SW 1271 (cell line): ENCODE measurements around the gene DNAJB12.
"Not testable (repeated sequence)": the region's sequence is repeated elsewhere in the genome, so short reads cannot be mapped to it uniquely, and the experiment has no call there.

Experiments
- DNase-seq, 2 experiments: peaks; one replicate each; lab custom pipeline; 2025; lab: John Stamatoyannopoulos, UW

The DNAJB12 gene

GRCh38 chr10:72354356-72355213 lies at the start of gene DNAJB12:
TSS of gene DNAJB12 (minus strand) at chr10:72354919. CDS start at chr10:72354897, 22 bp downstream.
- peak; percentile 79 to 94 for DNase-seq

GRCh38 chr10:72395581-72395980 lies 40.9 kb upstream of the DNAJB12 start:
- DNase-seq, result not testable (repeated sequence)

- DNase-seq, result no peak
Measured at GRCh38 chr10:72392571-72392970, 37.9 kb upstream of the DNAJB12 start.

- DNase-seq, result no peak
Measured at GRCh38 chr10:72390764-72391163, 36.0 kb upstream of the DNAJB12 start.

- DNase-seq, result no peak
Measured at GRCh38 chr10:72389716-72390115, 35.0 kb upstream of the DNAJB12 start.

GRCh38 chr10:72389014-72389413 lies 34.3 kb upstream of the DNAJB12 start:
- DNase-seq, result no peak

GRCh38 chr10:72388062-72388461 lies 33.3 kb upstream of the DNAJB12 start:
- no peak for DNase-seq

- DNase-seq, result no peak
Measured at GRCh38 chr10:72386916-72387586, 32.3 kb upstream of the DNAJB12 start.

GRCh38 chr10:72385724-72386123 lies 31.0 kb upstream of the DNAJB12 start:
- DNase-seq, result no peak

GRCh38 chr10:72384982-72385381 lies 30.3 kb upstream of the DNAJB12 start:
- DNase-seq, result not testable (repeated sequence)

GRCh38 chr10:72379776-72380175 lies 25.1 kb upstream of the DNAJB12 start:
- DNase-seq, result no peak

GRCh38 chr10:72379062-72379461 lies 24.3 kb upstream of the DNAJB12 start:
- no peak for DNase-seq

- DNase-seq, result peak in 1 of 2 experiments; percentile 7
Measured at GRCh38 chr10:72375585-72375984, 20.9 kb upstream of the DNAJB12 start.

- no peak for DNase-seq
Measured at GRCh38 chr10:72375173-72375572, 20.5 kb upstream of the DNAJB12 start.

GRCh38 chr10:72370201-72370722 lies 15.5 kb upstream of the DNAJB12 start:
- DNase-seq, result no peak

- no peak for DNase-seq
Measured at GRCh38 chr10:72367301-72367960, 12.7 kb upstream of the DNAJB12 start.

GRCh38 chr10:72365106-72365895 lies 10.6 kb upstream of the DNAJB12 start:
- no peak for DNase-seq

- DNase-seq, result peak; percentile 51 to 79
Measured at GRCh38 chr10:72364239-72364777, 9.6 kb upstream of the DNAJB12 start.

- DNase-seq, result no peak
Measured at GRCh38 chr10:72356987-72357386, 2.3 kb upstream of the DNAJB12 start.

- no peak for DNase-seq
Measured at GRCh38 chr10:72356115-72356514, 1.4 kb upstream of the DNAJB12 start.

GRCh38 chr10:72355214-72355555 lies 466 bp upstream of the DNAJB12 start:
- DNase-seq, result no peak
